HCT116 (cell line): ENCODE results near the gene CAPN9. TPM values are rescaled to one million over a fixed set of nuclear protein-coding genes. Genes with fewer than 3 reads are reported as not detected.

Source experiments
- ATAC-seq: fragments of 200-7000 bp; cut with Tn5 transposase; 2 replicates; pipeline ENCODE4 v1.9.1; 2020; ENCODE audit warnings: mild to moderate bottlenecking, moderate library complexity
- BruUV-seq: library from RNA; stranded (reverse); fragments of 400-500 nt; replicated peaks from 2 replicates; lab custom pipeline; 2021; lab: Mats Ljungman, UMichigan
- CTCF ChIA-PET: fragments of 300-600 bp; sonication (Branson Sonifier 250); formaldehyde crosslinking; loops from one replicate; lab custom pipeline; 2021; ENCODE audit warnings: antibody characterized with exemption; lab: Charles Lee
- POLR2A ChIA-PET: fragments of 300-600, 350-600 bp; sonication (Branson Sonifier 250); formaldehyde crosslinking; loops from one replicate; lab custom pipeline; 2021; ENCODE audit warnings: antibody characterized with exemption; lab: Charles Lee
- RAD21 ChIA-PET, 2 experiments: fragments of 300-600 bp; sonication (Branson Sonifier 250); formaldehyde crosslinking; loops; one replicate each; lab custom pipeline; 2023; ENCODE audit warnings: low total read pairs in 2 of 2; ENCODE audit not compliant: uncharacterized antibody in 2 of 2, unreplicated experiment in 2 of 2, low non-redundant PET in 1 of 2; lab: Charles Lee
- DNase-seq: peaks from one replicate; pipeline ENCODE4 v3.0.0-alpha.2; 2010; ENCODE audit warnings: low read depth, low spot score
- H2AFZ ChIP-seq: fragments of 200-600 bp; shearing (Covaris generic), sonication (generic); 2 replicates; pipeline ENCODE4 v1.6.1; 2017; ENCODE audit warnings: low read depth, mixed run types, mixed read lengths, antibody characterized with exemption, low read length; ENCODE audit not compliant: poor library complexity, severe bottlenecking
- H3K27ac ChIP-seq: 2 replicates; pipeline ENCODE4 v1.5.1; 2012; ENCODE audit warnings: low read depth, low read length
- H3K27me3 ChIP-seq: fragments of 200-600 bp; sonication (generic); 2 replicates; pipeline ENCODE4 v1.6.1; 2016; ENCODE audit warnings: mixed run types, low read length, mixed read lengths; ENCODE audit not compliant: insufficient read depth
- H3K36me3 ChIP-seq, 2 experiments: fragments of 200-500 bp in 1 of 2; fragments of 200-600 bp in 1 of 2; sonication (Bioruptor generic) in 1 of 2; sonication (generic) in 1 of 2; 2 replicates each; pipeline versions ENCODE4 v1.5.1 to v1.6.1; 2014 to 2016; ENCODE audit warnings: low read length in 2 of 2, inconsistent platforms in 1 of 2, mixed read lengths in 1 of 2, mixed run types in 1 of 2; ENCODE audit not compliant: insufficient read depth in 2 of 2, control insufficient read depth in 1 of 2
- H3K4me1 ChIP-seq, 2 experiments: fragments of 200-600 bp in 1 of 2; sonication (generic) in 1 of 2; 2 replicates each; pipeline versions ENCODE4 v1.5.1 to v1.6.1; 2012 to 2017; ENCODE audit warnings: low read length in 2 of 2, inconsistent platforms in 1 of 2, mild to moderate bottlenecking in 1 of 2, mixed read lengths in 1 of 2, mixed run types in 1 of 2, moderate library complexity in 1 of 2; ENCODE audit not compliant: insufficient read depth in 2 of 2, control insufficient read depth in 1 of 2
- H3K4me2 ChIP-seq: fragments of 200-600 bp; sonication (generic); 2 replicates; pipeline ENCODE4 v1.6.1; 2017; ENCODE audit warnings: mixed run types, low read length, mixed read lengths
- H3K4me3 ChIP-seq, 2 experiments: fragments of 200-600 bp in 1 of 2; sonication (generic) in 1 of 2; replicated peaks in 1 of 2; 2 replicates each; pipeline ENCODE4 v1.5.1; 2011 to 2016; ENCODE audit warnings: low read length in 2 of 2, control low read depth in 1 of 2, low read depth in 1 of 2, mild to moderate bottlenecking in 1 of 2, mixed read lengths in 1 of 2, mixed run types in 1 of 2
- H3K79me2 ChIP-seq: fragments of 200-600 bp; sonication (generic); 2 replicates; pipeline ENCODE4 v1.6.1; 2017; ENCODE audit warnings: mild to moderate bottlenecking, mixed run types, low read length, moderate library complexity, mixed read lengths; ENCODE audit not compliant: insufficient read depth
- H3K9ac ChIP-seq: fragments of 200-600 bp; sonication (generic); 2 replicates; pipeline ENCODE4 v1.6.1; 2016; ENCODE audit warnings: low read length, mixed read lengths
- H3K9me2 ChIP-seq: fragments of 200-600 bp; sonication (generic), shearing (Covaris generic); 2 replicates; pipeline ENCODE4 v1.6.1; 2017; ENCODE audit warnings: mixed run types, mild to moderate bottlenecking, moderate library complexity; ENCODE audit not compliant: insufficient read depth
- H3K9me3 ChIP-seq, 2 experiments: fragments of 200-500 bp in 1 of 2; fragments of 200-600 bp in 1 of 2; sonication (Bioruptor generic) in 1 of 2; sonication (generic) in 1 of 2; 2 replicates each; pipeline ENCODE4 v1.6.1; 2014 to 2017; ENCODE audit warnings: low read length in 2 of 2, mixed read lengths in 2 of 2, inconsistent platforms in 1 of 2, low read depth in 1 of 2, mild to moderate bottlenecking in 1 of 2, mixed run types in 1 of 2, moderate library complexity in 1 of 2; ENCODE audit not compliant: control insufficient read depth in 1 of 2, insufficient read depth in 1 of 2
- H4K20me1 ChIP-seq: fragments of 200-600 bp; sonication (generic), shearing (Covaris generic); 2 replicates; pipeline ENCODE4 v1.6.1; 2017; ENCODE audit warnings: mixed run types, mild to moderate bottlenecking, moderate library complexity; ENCODE audit not compliant: insufficient read depth
- CTCF ChIP-seq, 3 experiments: fragments of 200-600 bp in 1 of 3; sonication (generic) in 1 of 3; IDR thresholded peaks in 2 of 3; conservative IDR thresholded peaks in 1 of 3; 2 replicates each; pipeline ENCODE4 v1.5.1; 2012 to 2017; ENCODE audit warnings: low read depth in 2 of 3, low read length in 2 of 3, antibody characterized with exemption in 1 of 3, borderline replicate concordance in 1 of 3, control low read depth in 1 of 3, mild to moderate bottlenecking in 1 of 3, mixed read lengths in 1 of 3, mixed run types in 1 of 3, moderate library complexity in 1 of 3; ENCODE audit not compliant: insufficient read depth in 1 of 3
- ELF1 ChIP-seq: IDR thresholded peaks from 2 replicates; pipeline ENCODE4 v1.6.1; 2012; ENCODE audit warnings: low read depth, borderline replicate concordance
- EZH2 ChIP-seq: fragments of 200-600 bp; sonication (generic); IDR thresholded peaks from 2 replicates; pipeline ENCODE4 v1.6.1; 2017; ENCODE audit warnings: antibody characterized with exemption, mixed run types
- FOSL1 ChIP-seq: IDR thresholded peaks from 2 replicates; pipeline ENCODE4 v1.6.1; 2012; ENCODE audit warnings: low read depth
- POLR2AphosphoS5 ChIP-seq: IDR thresholded peaks from 2 replicates; pipeline ENCODE4 v1.6.1; 2011; ENCODE audit warnings: mild to moderate bottlenecking, low read depth, low read length, moderate library complexity
- RAD21 ChIP-seq: IDR thresholded peaks from 2 replicates; pipeline ENCODE4 v1.6.1; 2012; ENCODE audit warnings: low read depth, mild to moderate bottlenecking
- TCF7L2 ChIP-seq: IDR thresholded peaks from 2 replicates; pipeline ENCODE4 v1.7.0; 2011; ENCODE audit warnings: borderline replicate concordance, inconsistent platforms; ENCODE audit not compliant: insufficient read depth, insufficient read length; ENCODE audit errors: extremely low read depth
- ZBTB33 ChIP-seq: IDR thresholded peaks from 2 replicates; pipeline ENCODE4 v1.6.1; 2011; ENCODE audit warnings: mild to moderate bottlenecking, low read length, moderate library complexity; ENCODE audit not compliant: insufficient replicate concordance; ENCODE audit errors: extremely low read depth
- intact Hi-C: fragments of 100-400 bp; cut with micrococcal nuclease; formaldehyde crosslinking; loops from 2 replicates; pipeline ENCODE4 v1.10.0; 2022
- total RNA-seq: library from RNA; stranded (reverse); gene quantifications from one replicate; pipeline ENCODE4 v1.2.1, GENCODE V29; 2021; ENCODE audit not compliant: unreplicated experiment
- TF ChIP-seq, protein P1 (sequence below): IDR thresholded peaks from 2 replicates; pipeline ENCODE4 v1.6.1; 2012; ENCODE audit warnings: low read depth
- TF ChIP-seq, protein P2 (sequence below): IDR thresholded peaks from 2 replicates; pipeline ENCODE4 v1.6.1; 2012

The CAPN9 gene
- total RNA-seq, 1 experiment from 2014 or later, result not detected

DNA sequence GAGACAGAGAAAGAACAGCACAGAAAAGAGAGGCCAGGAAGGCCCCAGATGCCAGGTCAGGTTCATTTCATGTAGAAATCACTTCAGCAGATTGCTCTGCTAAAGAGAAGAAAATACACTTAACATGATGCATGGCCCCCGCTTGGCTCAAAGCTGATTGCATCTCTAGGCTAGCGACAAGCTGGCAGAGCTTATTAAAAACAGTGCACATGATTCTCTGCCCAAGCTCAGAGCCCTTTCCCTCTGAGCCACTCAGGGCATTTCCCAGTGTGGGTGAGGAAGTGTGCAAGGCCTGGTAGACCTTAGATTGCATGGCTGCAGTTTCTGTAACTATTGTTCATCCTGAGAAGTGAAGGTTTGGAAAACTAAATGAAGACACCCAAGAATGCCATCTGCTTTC lies 3.3 kb upstream of the CAPN9 start:
- ChIA-PET CTCF (no interaction called here), RAD21 (no interaction called here), POLR2A (no interaction called here)
- ATAC-seq (no peak), DNase-seq (no peak)
- BruUV-seq, result no TSS peak
- Histone ChIP-seq H3K9me2 (no peaks in the 10 kb centered on the region), H3K27me3 (no peaks in the 10 kb centered on the region), H3K4me2 (no peak overlapping the region), H3K4me3 (no peak overlapping the region), H3K9ac (no peak overlapping the region), H4K20me1 (no peaks in the 10 kb centered on the region), H3K79me2 (no peaks in the 10 kb centered on the region), H3K36me3 (no peaks in the 10 kb centered on the region), H3K9me3 (no peaks in the 10 kb centered on the region), H2AFZ (no peak overlapping the region), H3K4me1 (no peaks in the 10 kb centered on the region), H3K27ac (no peak overlapping the region)
- TF ChIP-seq, protein P1, sequence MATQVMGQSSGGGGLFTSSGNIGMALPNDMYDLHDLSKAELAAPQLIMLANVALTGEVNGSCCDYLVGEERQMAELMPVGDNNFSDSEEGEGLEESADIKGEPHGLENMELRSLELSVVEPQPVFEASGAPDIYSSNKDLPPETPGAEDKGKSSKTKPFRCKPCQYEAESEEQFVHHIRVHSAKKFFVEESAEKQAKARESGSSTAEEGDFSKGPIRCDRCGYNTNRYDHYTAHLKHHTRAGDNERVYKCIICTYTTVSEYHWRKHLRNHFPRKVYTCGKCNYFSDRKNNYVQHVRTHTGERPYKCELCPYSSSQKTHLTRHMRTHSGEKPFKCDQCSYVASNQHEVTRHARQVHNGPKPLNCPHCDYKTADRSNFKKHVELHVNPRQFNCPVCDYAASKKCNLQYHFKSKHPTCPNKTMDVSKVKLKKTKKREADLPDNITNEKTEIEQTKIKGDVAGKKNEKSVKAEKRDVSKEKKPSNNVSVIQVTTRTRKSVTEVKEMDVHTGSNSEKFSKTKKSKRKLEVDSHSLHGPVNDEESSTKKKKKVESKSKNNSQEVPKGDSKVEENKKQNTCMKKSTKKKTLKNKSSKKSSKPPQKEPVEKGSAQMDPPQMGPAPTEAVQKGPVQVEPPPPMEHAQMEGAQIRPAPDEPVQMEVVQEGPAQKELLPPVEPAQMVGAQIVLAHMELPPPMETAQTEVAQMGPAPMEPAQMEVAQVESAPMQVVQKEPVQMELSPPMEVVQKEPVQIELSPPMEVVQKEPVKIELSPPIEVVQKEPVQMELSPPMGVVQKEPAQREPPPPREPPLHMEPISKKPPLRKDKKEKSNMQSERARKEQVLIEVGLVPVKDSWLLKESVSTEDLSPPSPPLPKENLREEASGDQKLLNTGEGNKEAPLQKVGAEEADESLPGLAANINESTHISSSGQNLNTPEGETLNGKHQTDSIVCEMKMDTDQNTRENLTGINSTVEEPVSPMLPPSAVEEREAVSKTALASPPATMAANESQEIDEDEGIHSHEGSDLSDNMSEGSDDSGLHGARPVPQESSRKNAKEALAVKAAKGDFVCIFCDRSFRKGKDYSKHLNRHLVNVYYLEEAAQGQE, result no peak
- intact Hi-C loops, result no loop called here

DNA sequence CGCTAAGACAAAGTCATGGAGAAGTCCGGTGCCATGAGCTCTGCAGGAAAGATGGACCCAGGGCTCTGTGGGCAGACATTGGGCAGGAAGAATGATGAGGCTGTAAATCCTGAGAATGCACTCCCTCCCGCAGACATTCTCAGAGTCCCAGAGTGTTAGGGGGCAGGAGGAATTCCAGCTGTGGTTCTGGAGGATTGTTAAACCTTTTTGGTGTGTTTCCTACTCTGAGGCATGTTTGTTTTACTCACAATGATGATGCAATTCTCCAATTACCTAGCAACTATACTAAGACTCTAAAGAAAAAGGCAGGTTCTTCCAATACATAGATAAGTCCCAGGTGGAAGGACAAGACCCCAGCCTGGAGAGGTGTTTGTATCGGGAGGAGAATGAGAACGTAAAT lies 2.8 kb upstream of the CAPN9 start:
- no peaks in the 10 kb centered on the region for H3K27me3 ChIP-seq
- ATAC-seq (no peak), DNase-seq (no peak)
- intact Hi-C loops, result no loop called here
- no peaks in the 10 kb centered on the region for H3K9me2 ChIP-seq
- no peak overlapping the region for H3K4me2 ChIP-seq
- H4K20me1 ChIP-seq, result no peaks in the 10 kb centered on the region
- H3K9ac ChIP-seq, result no peak overlapping the region
- no peaks in the 10 kb centered on the region for H3K4me1 ChIP-seq
- no peak overlapping the region for H2AFZ ChIP-seq
- no peaks in the 10 kb centered on the region for H3K9me3 ChIP-seq
- H3K4me3 ChIP-seq, result no peak overlapping the region
- RAD21 ChIA-PET, result no interaction called here
- CTCF ChIA-PET, result no interaction called here
- BruUV-seq, result no TSS peak
- no peaks in the 10 kb centered on the region for H3K36me3 ChIP-seq
- H3K79me2 ChIP-seq, result no peaks in the 10 kb centered on the region
- TF ChIP-seq RAD21, result no peak
- no peak for TF ChIP-seq FOSL1
- TF ChIP-seq EZH2, result no peak
- TF ChIP-seq, protein P2, sequence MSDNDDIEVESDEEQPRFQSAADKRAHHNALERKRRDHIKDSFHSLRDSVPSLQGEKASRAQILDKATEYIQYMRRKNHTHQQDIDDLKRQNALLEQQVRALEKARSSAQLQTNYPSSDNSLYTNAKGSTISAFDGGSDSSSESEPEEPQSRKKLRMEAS, result no peak
- no peak for TF ChIP-seq CTCF (IDR thresholded peaks at IDR 0.05 in 2 of 3, conservative IDR thresholded peaks at IDR 0.05 in 1 of 3; ENCODE audit: borderline replicate concordance in 1 of 3, insufficient read depth in 1 of 3, low read depth in 2 of 3, low read length in 2 of 3)
- no peak for TF ChIP-seq TCF7L2
- no peak for TF ChIP-seq POLR2AphosphoS5
- no peak for TF ChIP-seq ELF1
- TF ChIP-seq ZBTB33, result no peak
- TF ChIP-seq, all 23 proteins: peak for 0
- H3K27ac ChIP-seq, result no peak overlapping the region
- POLR2A ChIA-PET, result no interaction called here
